Activated CD4-positive, alpha-beta T cell treated with anti-CD3 and anti-CD28 coated beads for 4 hours (primary cell): ENCODE data around the gene TMEM14C.
"Not testable (repeated sequence)": the region's sequence is repeated elsewhere in the genome, so short reads cannot be mapped to it uniquely, and the experiment has no call there.

Source experiments
- DNase-seq, 2 donors: peaks; one replicate each; pipeline ENCODE4 v3.0.0-alpha.2; 2020

TMEM14C gene

DNA sequence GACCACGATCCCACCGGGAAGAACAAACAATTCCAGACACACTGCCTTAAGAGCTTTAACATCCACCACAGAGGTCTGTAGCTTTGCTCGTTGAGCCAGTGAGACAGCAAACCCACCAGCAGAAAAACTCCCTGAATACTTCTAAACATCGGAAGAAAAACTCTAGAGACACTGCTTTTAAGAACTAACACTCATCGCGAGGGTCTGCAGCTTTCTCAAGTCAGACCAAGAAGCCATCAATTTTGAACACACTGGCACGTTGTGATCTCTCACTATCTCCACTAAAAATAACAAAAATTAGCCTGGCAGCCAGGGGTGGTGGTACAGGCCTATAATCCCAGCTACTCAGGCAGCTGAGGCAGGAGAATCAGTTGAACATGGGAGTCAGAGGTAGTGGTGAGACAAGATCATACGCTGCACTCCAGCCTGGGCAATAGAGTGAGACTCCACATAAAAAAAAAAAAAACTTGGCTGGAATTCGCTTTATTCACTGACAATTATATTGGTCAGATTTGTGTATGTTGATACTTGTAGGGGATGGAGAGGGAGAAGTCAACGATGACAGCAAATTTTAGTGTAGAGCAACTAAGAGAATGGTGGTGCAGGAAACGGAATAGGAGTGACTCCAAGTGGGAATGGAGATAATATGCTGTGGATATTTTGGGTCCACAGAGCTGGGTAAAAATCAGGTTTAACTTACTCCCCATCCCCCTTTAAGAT is 860 bp upstream of the TMEM14C start:
- DNase-seq, result no peak

GRCh38 chr6:10722570-10722819 is 375 bp upstream of the TMEM14C start:
- DNase-seq, result no peak

DNA sequence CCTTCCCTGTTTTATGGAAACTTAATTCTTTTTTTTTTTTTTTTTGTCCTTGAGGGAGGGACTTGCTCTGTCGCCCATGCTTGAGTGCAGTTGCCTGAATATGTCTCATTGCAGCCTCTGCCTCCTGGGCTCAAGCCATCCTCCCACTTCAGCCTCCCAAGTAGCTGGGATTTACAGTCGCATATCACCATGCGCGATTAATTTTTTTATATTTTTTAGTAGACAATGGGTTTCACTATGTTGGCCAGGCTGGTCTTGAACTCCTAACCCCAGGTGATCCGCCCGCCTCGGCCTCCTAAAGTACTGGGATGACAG is 654 bp downstream of the TMEM14C start:
- no peak for DNase-seq

DNA sequence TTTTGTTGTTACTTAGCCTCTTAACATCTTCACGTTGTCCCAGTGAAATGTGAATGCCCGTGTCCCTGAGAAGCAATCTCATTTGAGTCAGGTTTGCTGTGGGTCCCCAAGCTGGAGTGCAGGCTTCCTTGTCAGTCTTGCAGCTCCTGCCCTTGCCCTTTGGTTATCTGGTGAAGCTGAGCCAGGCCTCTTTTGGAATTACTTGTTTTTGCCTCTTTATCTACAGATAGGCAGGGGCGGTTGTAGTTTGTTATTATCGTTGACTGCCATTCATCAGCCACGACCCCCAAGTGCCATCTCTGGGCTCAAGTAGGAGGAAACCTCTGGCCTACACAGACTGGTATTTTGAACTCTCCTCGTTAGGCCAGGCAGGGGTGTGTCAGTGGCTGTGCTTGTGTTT is 2.2 kb downstream of the TMEM14C start:
- DNase-seq, result no peak

DNA sequence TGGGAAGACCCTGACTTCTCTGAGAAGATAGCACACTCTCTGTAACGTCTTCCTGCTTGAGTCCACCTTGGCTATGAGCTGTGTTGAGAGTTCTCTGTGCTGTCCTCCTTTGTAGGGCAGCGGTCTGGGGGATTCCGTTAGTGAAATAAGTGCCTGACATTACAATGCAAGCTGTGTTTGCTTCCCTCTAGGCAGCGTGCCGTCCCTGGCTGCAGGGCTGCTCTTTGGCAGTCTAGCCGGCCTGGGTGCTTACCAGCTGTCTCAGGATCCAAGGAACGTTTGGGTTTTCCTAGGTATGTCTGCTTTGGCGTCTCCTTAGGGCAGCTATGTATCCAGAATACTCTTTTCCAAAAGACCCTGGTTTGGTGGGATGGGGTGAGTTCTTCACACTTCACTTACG is 2.8 kb downstream of the TMEM14C start:
- no peak for DNase-seq

DNA sequence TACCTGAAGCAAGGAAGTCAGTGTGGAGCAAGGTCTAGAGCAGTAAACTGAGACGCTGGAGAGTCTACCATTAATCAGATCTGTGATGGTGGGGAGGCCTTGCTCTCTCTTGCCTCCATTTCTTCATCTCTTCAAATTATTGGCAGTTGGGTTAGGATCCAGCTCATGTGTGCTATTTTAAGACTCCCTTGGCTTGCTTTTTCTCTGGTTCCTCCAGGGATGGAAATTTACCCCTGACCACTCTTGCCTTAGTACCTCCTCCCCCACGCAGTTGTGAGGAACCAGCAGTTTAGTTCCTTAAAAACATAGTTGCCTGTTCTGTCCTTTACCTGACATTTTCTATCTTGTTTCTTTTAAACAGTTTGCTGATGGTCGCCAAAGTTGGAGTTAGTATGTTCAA is 7.4 kb downstream of the TMEM14C start:
- no peak for DNase-seq

DNA sequence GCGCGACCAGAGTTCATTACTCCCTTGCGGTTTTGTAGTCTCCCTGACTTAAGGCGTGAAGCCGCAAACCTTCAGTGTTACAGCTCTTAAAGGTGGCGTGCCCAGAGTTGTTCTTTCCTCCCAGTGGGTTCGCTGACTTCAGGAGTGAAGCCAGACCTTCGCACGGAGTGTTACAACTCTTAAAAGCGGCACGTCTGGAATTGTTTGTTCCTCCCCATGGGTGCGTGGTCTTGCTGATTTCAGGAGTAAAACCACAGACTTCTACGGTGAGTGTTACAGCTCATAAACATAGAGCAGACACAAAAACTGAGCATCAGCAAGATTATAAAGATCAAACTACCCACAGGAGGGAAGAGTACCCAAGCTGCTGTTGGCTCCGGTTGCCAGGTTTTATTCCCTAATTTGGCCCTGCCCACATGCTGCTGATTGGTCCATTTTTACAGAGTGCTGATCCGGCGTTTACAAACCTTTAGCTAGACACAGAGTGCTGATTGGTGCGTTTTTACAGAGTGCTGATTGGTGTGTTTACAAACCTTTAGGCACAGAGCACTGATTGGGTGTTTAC is 10.4 kb downstream of the TMEM14C start:
- DNase-seq, result no peak

GRCh38 chr6:10733863-10734262 is 11.0 kb downstream of the TMEM14C start:
- DNase-seq, result no peak

DNA sequence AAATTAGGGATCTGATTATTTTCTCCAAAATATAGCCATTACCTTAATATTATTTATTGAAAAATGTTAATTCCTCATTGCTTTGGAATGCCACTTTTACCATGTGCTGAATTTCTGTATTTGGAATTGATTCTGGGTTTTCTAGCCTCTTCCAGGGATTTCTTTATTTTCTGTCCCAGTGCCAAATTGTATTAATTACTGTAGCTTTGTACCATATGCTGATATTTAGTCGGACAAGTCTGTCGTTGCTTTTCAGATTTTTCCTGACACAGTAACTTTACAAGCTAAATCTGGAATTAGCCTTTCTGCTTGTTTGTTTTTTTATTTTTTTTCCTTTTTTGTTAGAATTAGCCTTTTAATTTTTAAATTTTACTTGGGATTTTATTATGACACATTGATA is 13.9 kb downstream of the TMEM14C start:
- no peak for DNase-seq

- no peak for DNase-seq
Measured at GRCh38 chr6:10740061-10740460, 17.2 kb downstream of the TMEM14C start.

GRCh38 chr6:10741643-10742042 is 18.8 kb downstream of the TMEM14C start:
- not testable (repeated sequence) for DNase-seq

GRCh38 chr6:10742251-10742650 is 19.4 kb downstream of the TMEM14C start:
- no peak for DNase-seq

- DNase-seq, result no peak
Measured at GRCh38 chr6:10743515-10743914, 20.6 kb downstream of the TMEM14C start.

DNA sequence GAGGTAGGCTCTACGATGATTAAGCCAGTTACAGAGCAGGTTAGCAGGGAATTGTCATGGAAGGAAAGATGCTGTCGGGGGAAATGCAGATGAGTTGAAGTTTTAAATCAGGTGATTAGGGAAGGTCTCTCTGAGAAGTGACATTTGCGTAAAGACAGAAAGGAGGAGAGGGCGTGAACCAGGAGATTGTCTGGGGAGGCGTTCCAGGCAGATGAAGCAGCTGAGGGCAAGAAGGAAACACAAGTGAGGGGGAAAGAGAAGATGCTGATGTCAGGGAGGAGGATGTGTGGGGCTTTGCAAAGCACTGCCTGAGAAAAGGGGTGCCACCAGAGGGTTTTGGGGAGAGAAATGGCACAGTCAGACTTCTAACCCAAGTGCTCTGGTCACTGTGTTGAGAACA is 22.2 kb downstream of the TMEM14C start:
- DNase-seq, result no peak

DNA sequence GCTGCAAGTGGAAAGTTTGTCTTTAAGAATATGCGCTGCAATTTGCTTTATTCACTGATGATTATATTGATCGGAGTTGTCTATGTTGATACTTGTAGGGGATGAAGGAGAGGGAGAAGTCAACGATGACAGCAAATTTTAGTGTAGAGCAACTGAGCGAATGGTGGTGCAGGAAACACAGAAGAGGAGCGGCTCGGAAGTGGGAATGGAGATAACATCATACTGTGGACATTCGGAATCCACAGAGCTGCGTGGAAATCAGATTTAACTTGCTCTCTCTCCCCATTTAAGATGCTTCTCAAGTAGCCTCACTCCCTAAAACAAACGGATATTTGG is 24.0 kb downstream of the TMEM14C start:
- DNase-seq, result no peak

DNA sequence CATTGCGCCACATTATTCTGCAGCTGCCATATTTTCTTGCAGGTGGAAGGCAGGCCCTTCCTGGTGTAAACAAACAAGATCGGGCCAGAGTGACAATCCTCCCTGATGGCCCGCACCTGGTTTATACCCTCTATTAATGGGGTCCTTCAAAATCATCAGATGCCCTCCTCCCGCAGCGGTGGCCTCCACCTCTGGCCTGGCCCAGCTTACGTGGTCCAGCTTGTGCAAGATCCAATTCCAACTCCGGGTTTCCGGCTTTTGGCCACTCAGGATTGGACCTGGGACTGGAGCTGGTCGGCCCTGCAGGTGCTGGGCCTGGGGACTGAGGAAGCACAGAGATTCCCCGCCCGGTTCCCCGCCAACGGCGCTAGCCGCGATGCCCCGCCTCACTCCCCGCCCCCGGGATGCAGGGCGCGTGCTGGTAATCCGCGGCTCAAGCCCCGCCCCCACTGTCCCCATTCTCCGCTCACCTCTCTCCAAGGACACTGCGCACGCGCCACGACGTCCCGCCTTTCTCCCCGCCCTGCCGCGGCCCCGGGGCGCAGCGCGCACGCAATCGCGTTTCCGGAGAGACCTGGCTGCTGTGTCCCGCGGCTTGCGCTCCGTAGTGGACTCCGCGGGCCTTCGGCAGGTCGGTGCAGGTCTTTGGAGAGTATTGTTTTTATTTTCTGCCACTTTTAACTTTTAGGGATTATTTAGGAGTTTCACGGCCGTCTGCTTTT is 24.5 kb downstream of the TMEM14C start, which contains the start of gene TMEM14B:
Gene TMEM14B (plus strand): TSS at position 555 of the 722 bp plus-strand sequence. CDS start 1,441 bp downstream, outside the sequence.
- DNase-seq, result peak; percentile 99 to 100

- DNase-seq, result no peak
Measured at GRCh38 chr6:10749734-10750133, 26.9 kb downstream of the TMEM14C start.

DNA sequence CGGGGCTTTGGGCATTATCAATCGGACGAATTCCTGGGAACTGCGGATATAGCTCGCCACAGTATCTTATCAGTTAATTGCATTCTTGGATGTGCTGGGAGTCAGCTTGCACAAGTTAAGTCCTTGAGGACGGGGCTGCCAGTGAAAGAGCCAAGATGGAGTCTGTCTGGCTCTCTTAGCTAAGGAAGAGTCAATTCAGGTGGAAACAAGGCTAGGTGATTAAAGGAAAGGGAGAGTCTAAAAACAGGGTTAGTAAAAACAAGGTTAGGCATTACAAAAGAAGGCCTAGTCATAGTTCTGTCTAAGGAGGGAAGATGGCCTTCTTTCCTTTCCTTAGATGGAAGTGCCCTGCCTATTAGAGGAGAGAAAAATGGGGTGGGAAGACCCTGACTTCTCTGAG is 27.7 kb downstream of the TMEM14C start:
- not testable (repeated sequence) for DNase-seq

DNA sequence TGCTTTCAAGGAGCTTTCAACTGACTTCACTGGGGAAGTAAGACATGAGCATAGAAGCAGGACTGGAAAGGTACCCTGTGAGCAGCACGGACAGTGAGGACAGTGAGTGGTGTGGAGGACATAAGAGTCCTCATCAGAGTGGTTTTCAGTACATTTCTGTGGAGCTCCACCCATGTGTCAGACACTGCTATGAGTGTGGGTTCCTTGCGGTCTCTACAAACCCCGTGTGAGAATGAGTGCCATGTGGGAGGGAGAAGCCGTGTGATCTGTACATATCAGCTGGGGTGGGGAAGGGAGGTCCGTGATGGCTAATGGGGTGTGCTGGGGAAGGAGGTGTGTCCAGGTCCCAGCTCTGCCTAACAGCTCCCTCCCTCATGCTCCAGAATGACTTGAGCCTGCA is 28.9 kb downstream of the TMEM14C start:
- not testable (repeated sequence) for DNase-seq

GRCh38 chr6:10756085-10756484 is 33.2 kb downstream of the TMEM14C start:
- DNase-seq, result no peak

DNA sequence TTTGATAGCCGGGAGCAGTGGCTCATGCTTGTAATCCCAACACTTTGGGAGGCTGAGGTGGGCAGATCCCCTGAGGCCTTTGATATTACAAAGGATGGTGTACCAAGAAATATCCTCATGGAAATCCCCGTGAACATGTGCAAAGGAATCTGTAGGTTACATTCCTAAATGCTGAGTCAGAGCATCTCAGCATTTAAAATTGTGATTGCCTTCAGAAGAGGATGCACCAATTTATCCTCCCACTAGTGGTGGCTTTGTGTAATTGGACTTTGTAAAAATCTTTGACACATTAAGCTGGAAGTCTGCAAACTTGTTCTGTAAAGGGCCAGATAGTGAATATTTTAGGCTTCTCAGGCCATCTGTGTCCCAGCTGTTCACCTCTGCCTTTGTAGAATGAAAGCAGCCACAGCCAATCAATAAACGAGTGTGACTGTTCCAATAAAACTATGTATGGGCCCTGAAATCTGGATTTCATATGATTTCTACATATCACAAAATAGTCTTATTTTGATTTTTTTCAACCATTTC is 36.5 kb downstream of the TMEM14C start:
- no peak for DNase-seq

- DNase-seq, result no peak
Measured at GRCh38 chr6:10759884-10760329, 37.0 kb downstream of the TMEM14C start.

GRCh38 chr6:10763006-10763405 is 40.1 kb downstream of the TMEM14C start:
- DNase-seq, result no peak

GRCh38 chr6:10769419-10769818 is 46.5 kb downstream of the TMEM14C start:
- DNase-seq, result no peak
